HEK293T (cell line): Measurements from ENCODE around the gene MYOF.

ENCODE experiments used
- BHLHE40 ChIP-seq: fragments of 450-650 bp; IDR thresholded peaks from 2 replicates; pipeline ENCODE4 v1.6.1; 2016; ENCODE audit warnings: mild to moderate bottlenecking, moderate library complexity, borderline replicate concordance
- ELF4 ChIP-seq: fragments of 450-650 bp; IDR thresholded peaks from 2 replicates; pipeline ENCODE4 v1.6.1; 2017; ENCODE audit warnings: antibody characterized with exemption
- FOXM1 ChIP-seq: fragments of 450-650 bp; IDR thresholded peaks from 2 replicates; pipeline ENCODE4 v1.6.1; 2017; ENCODE audit warnings: mild to moderate bottlenecking, borderline replicate concordance
- LEF1 ChIP-seq: fragments of 450-650 bp; IDR thresholded peaks from 2 replicates; pipeline ENCODE4 v1.6.1; 2017; ENCODE audit warnings: mild to moderate bottlenecking, borderline replicate concordance
- NFRKB ChIP-seq: fragments of 450-650 bp; IDR thresholded peaks from 2 replicates; pipeline ENCODE4 v1.6.1; 2016; ENCODE audit warnings: mild to moderate bottlenecking, moderate library complexity
- SP1 ChIP-seq: fragments of 450-650 bp; IDR thresholded peaks from 2 replicates; pipeline ENCODE4 v1.6.1; 2017
- ZNF384 ChIP-seq: fragments of 450-650 bp; IDR thresholded peaks from 2 replicates; pipeline ENCODE4 v1.6.1; 2016

- TF ChIP-seq ELF4 (no peak), SP1 (no peak), BHLHE40 (no peak), NFRKB (no peak), LEF1 (no peak), ZNF384 (no peak), FOXM1 (no peak)
Measured at GRCh38 chr10:93464776-93465388, 17.3 kb downstream of the MYOF start.
